Measurements from ENCODE around the gene MACROD2.

DNA sequence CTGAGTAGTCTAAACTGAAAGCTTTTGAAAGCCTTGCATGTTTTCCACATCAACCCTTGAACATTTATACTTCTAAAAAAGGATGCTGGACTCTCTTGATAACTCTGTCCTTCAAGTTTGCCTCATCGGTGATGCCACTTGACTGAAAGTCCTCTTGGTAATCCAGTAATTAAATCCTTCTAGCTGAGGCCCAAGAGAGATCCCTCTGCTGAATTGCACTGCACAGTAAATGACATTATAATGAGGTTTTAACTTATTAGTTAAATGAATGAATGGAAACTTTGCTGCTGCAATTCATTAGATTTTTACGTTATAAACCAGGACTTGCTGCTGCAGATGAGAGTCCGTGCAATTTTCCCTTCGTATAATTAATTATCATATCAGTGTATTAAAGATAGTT, 706.0 kb downstream of the MACROD2 start:
- TF ChIP-seq POLR2AphosphoS5 (IDR thresholded peaks at IDR 0.05) (no peak), EP300 (IDR thresholded peaks at IDR 0.05) (no peak), POLR2A (IDR thresholded peaks at IDR 0.05) (no peak)
- TF ChIP-seq, protein P1, sequence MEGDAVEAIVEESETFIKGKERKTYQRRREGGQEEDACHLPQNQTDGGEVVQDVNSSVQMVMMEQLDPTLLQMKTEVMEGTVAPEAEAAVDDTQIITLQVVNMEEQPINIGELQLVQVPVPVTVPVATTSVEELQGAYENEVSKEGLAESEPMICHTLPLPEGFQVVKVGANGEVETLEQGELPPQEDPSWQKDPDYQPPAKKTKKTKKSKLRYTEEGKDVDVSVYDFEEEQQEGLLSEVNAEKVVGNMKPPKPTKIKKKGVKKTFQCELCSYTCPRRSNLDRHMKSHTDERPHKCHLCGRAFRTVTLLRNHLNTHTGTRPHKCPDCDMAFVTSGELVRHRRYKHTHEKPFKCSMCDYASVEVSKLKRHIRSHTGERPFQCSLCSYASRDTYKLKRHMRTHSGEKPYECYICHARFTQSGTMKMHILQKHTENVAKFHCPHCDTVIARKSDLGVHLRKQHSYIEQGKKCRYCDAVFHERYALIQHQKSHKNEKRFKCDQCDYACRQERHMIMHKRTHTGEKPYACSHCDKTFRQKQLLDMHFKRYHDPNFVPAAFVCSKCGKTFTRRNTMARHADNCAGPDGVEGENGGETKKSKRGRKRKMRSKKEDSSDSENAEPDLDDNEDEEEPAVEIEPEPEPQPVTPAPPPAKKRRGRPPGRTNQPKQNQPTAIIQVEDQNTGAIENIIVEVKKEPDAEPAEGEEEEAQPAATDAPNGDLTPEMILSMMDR (IDR thresholded peaks at IDR 0.05) = no peak
